ENCODE measurements around the gene SDHA. TPM values are rescaled to one million over a fixed set of nuclear protein-coding genes. Genes with fewer than 3 reads are reported as not detected.

Gene SDHA
- total RNA-seq, 4 donors from 2014 or later: 86.0 to 150 (median 115) TPM

DNA sequence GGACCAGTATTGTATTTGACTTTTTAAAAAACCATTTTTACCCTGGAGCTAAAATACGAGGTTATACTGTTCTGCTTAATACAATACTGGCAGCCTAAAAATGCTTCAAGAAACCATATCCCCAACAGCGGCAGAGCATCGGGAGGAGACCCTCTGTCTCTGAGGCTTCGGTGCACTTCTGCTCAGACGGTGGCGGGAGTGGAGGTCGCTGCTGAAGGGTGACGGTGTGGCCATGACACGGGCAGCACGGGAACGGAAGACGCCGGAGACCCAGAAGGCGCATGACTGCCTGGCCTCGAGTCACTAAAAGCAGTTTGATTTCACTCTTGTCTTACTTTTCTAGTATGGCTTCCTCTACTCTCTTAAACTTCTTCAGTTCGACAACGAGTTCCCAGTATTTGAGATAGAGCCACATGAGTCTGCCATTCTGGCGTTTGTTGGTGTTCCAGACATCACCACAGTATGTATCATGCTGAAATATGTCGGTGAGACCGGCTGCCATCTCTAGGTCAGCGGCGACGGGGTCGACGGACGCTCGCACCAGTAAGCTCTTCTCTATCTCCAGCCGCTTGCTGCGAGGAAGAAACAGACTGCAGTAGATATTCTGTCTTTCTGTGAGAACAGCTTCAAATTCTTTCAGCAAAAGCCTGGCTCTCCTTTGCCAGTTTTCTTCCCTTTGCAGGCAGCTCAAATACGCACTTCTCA lies 13.0 kb upstream of the SDHA start:
- DNase-seq (ENCODE audit: extremely low spot score): no peak
- no peaks in the 10 kb centered on the region for H3K9me3 ChIP-seq
- WGBS: 96% methylated on average over 30 of the region's 30 CpGs
- H3K36me3 ChIP-seq: peaks cover 12 to 50% (median 33%) of the 10 kb centered on the region in 4 donors
- TF ChIP-seq POLR2AphosphoS5 (IDR thresholded peaks at IDR 0.05) (no peak), EP300 (IDR thresholded peaks at IDR 0.05) (no peak), POLR2A (IDR thresholded peaks at IDR 0.05; ENCODE audit: low read depth) (no peak)
- TF ChIP-seq, protein P1, sequence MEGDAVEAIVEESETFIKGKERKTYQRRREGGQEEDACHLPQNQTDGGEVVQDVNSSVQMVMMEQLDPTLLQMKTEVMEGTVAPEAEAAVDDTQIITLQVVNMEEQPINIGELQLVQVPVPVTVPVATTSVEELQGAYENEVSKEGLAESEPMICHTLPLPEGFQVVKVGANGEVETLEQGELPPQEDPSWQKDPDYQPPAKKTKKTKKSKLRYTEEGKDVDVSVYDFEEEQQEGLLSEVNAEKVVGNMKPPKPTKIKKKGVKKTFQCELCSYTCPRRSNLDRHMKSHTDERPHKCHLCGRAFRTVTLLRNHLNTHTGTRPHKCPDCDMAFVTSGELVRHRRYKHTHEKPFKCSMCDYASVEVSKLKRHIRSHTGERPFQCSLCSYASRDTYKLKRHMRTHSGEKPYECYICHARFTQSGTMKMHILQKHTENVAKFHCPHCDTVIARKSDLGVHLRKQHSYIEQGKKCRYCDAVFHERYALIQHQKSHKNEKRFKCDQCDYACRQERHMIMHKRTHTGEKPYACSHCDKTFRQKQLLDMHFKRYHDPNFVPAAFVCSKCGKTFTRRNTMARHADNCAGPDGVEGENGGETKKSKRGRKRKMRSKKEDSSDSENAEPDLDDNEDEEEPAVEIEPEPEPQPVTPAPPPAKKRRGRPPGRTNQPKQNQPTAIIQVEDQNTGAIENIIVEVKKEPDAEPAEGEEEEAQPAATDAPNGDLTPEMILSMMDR (IDR thresholded peaks at IDR 0.05): no peak
- peaks cover 0 to 22% (median 14%) of the 10 kb centered on the region in 4 donors for H3K4me1 ChIP-seq
- H3K27me3 ChIP-seq: no peaks in the 10 kb centered on the region
- no peak overlapping the region for H3K4me3 ChIP-seq
- H3K27ac ChIP-seq (replicated peaks in 1 of 4): no peak overlapping the region
- intact Hi-C loops (cut with DNase I): no loop called here

DNA sequence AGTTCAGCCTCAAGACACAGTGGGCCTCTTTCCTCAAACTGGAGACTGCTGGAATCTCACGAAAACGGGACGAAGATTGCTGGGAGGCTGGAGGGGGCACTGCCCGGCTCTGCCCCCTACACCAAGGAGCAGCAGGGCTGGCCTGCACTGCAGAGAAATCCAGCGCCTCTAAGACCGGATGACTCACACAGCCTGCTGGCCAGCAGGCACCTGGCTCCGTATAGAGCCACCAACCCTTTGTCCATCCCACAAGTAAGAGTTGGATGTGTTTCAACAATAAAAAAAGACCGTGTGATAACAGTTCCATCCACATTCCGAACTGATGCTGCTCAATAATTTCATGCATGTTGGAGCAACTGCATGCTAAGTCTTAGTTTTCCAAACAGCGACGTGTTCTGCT lies 11.7 kb upstream of the SDHA start:
- peaks cover 12 to 50% (median 33%) of the 10 kb centered on the region in 4 donors for H3K36me3 ChIP-seq
- intact Hi-C loops (cut with DNase I): no loop called here

DNA sequence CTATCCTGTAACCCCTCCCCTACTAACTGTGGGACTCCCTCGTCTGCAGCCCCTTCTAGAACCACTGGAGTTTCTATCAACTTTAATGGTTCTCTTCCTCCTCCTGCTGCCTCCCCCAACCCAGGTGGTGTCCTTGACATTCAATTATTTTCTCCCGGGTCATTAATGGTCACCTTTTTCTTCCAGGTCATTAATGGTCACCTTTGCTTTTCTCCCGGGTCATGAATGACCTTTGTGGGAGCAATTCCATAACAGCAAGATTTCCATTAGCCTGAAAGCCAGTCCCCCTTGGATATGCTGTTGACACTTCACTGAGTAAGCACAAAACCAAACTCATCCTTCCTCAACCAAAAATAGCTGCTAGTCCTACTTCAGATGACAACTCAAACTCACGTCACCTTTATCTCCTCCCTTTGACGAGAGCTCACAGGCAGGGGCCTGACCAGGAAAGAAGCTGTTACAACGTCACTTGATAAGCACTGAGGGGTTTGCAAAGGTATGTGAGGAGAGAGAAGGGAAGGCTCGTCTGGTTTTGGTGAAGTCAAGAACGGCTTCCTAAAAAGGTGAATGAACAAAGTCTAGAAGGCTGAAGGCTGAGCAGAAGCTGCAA lies 11.1 kb upstream of the SDHA start:
- H3K36me3 ChIP-seq: peaks cover 12 to 50% (median 31%) of the 10 kb centered on the region in 4 donors
- no peak overlapping the region for H3K27ac ChIP-seq (replicated peaks in 1 of 4)
- H3K4me3 ChIP-seq: no peak overlapping the region
- DNase-seq (ENCODE audit: extremely low spot score): no peak
- WGBS: 85% methylated on average over 8 of the region's 8 CpGs
- no peak for TF ChIP-seq POLR2AphosphoS5 (IDR thresholded peaks at IDR 0.05)
- no peak for TF ChIP-seq EP300 (IDR thresholded peaks at IDR 0.05)
- TF ChIP-seq, protein P1 (IDR thresholded peaks at IDR 0.05): no peak
- H3K9me3 ChIP-seq: no peaks in the 10 kb centered on the region
- H3K4me1 ChIP-seq: peaks cover 0 to 23% (median 13%) of the 10 kb centered on the region in 4 donors
- H3K27me3 ChIP-seq: no peaks in the 10 kb centered on the region
- intact Hi-C loops (cut with DNase I): no loop called here

More for the DNA sequence above, 11.7 kb upstream of the SDHA start:
- H3K27me3 ChIP-seq: no peaks in the 10 kb centered on the region
- WGBS: 67% methylated on average over 11 of the region's 11 CpGs
- DNase-seq (ENCODE audit: extremely low spot score): no peak
- no peak overlapping the region for H3K27ac ChIP-seq (replicated peaks in 1 of 4)
- TF ChIP-seq, protein P1 (IDR thresholded peaks at IDR 0.05): no peak
- TF ChIP-seq POLR2A (IDR thresholded peaks at IDR 0.05; ENCODE audit: low read depth) (no peak), EP300 (IDR thresholded peaks at IDR 0.05) (no peak), POLR2AphosphoS5 (IDR thresholded peaks at IDR 0.05) (no peak)
- peaks cover 0 to 23% (median 15%) of the 10 kb centered on the region in 4 donors for H3K4me1 ChIP-seq
- H3K9me3 ChIP-seq: no peaks in the 10 kb centered on the region
- no peak overlapping the region for H3K4me3 ChIP-seq

DNA sequence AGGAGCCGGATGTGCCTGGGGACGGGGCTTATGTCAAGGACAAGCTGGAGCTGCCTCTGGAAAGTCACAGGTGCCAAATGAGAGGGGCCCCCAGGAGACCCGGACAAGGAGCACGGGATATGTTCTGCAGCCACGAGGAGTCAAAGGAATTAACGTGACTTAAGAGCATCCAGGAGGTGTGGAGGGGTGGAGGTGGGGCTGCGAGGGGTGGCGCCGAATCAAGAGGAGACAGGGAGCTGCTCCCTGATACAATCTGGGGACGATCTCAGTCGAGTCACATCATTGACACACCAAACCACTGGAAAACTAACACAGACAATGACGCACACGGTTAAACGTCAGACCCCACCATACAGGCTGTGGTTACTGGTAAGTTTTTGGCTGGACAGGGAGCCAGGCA lies 10.5 kb upstream of the SDHA start:
- intact Hi-C loops (cut with DNase I): no loop called here
- Histone ChIP-seq H3K4me1 (peaks cover 0 to 23% (median 13%) of the 10 kb centered on the region in 4 donors), H3K9me3 (no peaks in the 10 kb centered on the region), H3K4me3 (no peak overlapping the region), H3K36me3 (peaks cover 12 to 47% (median 28%) of the 10 kb centered on the region in 4 donors), H3K27ac (replicated peaks in 1 of 4) (no peak overlapping the region), H3K27me3 (no peaks in the 10 kb centered on the region)
- WGBS: 87% methylated on average over 14 of the region's 14 CpGs
- TF ChIP-seq POLR2A (IDR thresholded peaks at IDR 0.05; ENCODE audit: low read depth): no peak
- TF ChIP-seq EP300 (IDR thresholded peaks at IDR 0.05): no peak
- no peak for DNase-seq (ENCODE audit: extremely low spot score)

DNA sequence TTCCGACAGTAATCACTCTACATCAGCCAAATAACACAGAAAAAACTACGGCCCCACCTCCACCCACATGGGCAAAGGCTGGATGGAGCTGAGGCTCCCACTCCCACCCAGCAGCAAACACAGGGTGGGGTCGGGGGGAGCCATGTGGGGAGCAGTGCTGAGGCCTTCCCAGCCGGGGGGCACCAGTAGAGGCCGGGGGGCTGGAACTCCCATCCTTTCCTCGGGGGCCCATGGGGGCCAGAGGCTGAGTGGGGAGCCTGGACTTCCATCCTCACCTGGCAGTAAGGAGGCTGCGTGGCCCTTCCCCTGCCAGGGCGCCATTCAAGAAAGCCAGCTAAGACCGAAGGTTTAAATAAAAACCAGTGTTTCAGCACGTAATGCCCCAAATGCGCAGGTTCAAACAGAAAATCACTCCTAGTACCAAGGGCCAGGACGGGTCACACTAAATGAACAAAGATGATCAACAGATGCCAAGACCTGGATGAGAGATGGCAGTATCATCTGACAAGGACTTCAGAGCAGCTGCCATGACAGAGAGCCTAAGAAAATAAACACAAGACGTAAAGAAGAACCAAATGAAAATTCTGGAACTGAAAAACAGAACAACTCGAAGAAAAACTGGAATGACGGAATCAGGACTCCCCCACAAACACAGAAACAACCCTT lies 9.5 kb upstream of the SDHA start:
- no peak overlapping the region for H3K4me3 ChIP-seq
- no peak overlapping the region for H3K27ac ChIP-seq (replicated peaks in 1 of 4)
- TF ChIP-seq POLR2AphosphoS5 (IDR thresholded peaks at IDR 0.05) (no peak), POLR2A (IDR thresholded peaks at IDR 0.05; ENCODE audit: low read depth) (no peak), EP300 (IDR thresholded peaks at IDR 0.05) (no peak)
- TF ChIP-seq, protein P1 (IDR thresholded peaks at IDR 0.05): no peak
- H3K4me1 ChIP-seq: peaks cover 0 to 23% (median 13%) of the 10 kb centered on the region in 4 donors
- peaks cover 12 to 42% (median 21%) of the 10 kb centered on the region in 4 donors for H3K36me3 ChIP-seq
- no peaks in the 10 kb centered on the region for H3K9me3 ChIP-seq
- WGBS: 79% methylated on average over 15 of the region's 15 CpGs
- H3K27me3 ChIP-seq: no peaks in the 10 kb centered on the region
- no peak for DNase-seq (ENCODE audit: extremely low spot score)
- intact Hi-C loops (cut with DNase I): no loop called here

Measured in esophagus muscularis mucosa (tissue), 4 donors.